WTC11 (cell line): ENCODE data around the gene LRIF1.

Experiments
- ATF1 ChIP-seq: sonication (generic); formaldehyde crosslinking; IDR thresholded peaks from 2 replicates; pipeline ENCODE4 v1.8.1; 2023; ENCODE audit warnings: mild to moderate bottlenecking, moderate library complexity, missing genetic modification reagents
- ELF4 ChIP-seq: sonication (generic); formaldehyde crosslinking; IDR thresholded peaks from 2 replicates; pipeline ENCODE4 v1.8.1; 2022; ENCODE audit warnings: low read depth, mild to moderate bottlenecking, moderate library complexity, missing genetic modification reagents
- ETV6 ChIP-seq: sonication (generic); formaldehyde crosslinking; IDR thresholded peaks from 2 replicates; pipeline ENCODE4 v1.8.1; 2022; ENCODE audit warnings: mild to moderate bottlenecking, missing genetic modification reagents
- MXD4 ChIP-seq: fragments of 250-450 bp; sonication (Bioruptor Pico); IDR thresholded peaks from 2 replicates; pipeline ENCODE4 v1.8.0; 2021; ENCODE audit warnings: mild to moderate bottlenecking, moderate library complexity, borderline replicate concordance
- RORB ChIP-seq: fragments of 250-450 bp; sonication (Bioruptor Pico); IDR thresholded peaks from 2 replicates; pipeline ENCODE4 v1.9.0; 2021; ENCODE audit warnings: mild to moderate bottlenecking
- SMAD4 ChIP-seq: sonication (generic); formaldehyde crosslinking; IDR thresholded peaks from 2 replicates; pipeline ENCODE4 v1.8.0; 2022; ENCODE audit warnings: mild to moderate bottlenecking, missing genetic modification reagents
- SP1 ChIP-seq: sonication (generic); formaldehyde crosslinking; conservative IDR thresholded peaks from 2 replicates; pipeline ENCODE4 v1.8.1; 2022; ENCODE audit warnings: missing genetic modification reagents
- ZNF219 ChIP-seq: sonication (generic); formaldehyde crosslinking; IDR thresholded peaks from 2 replicates; pipeline ENCODE4 v1.8.0; 2023; ENCODE audit warnings: missing genetic modification reagents, mild to moderate bottlenecking, borderline replicate concordance
- TF ChIP-seq, protein P1 (sequence below): sonication (generic); formaldehyde crosslinking; IDR thresholded peaks from 2 replicates; pipeline ENCODE4 v1.8.0; 2022; ENCODE audit warnings: mild to moderate bottlenecking, missing genetic modification reagents
- TF ChIP-seq, protein P2 (sequence below): sonication (generic); formaldehyde crosslinking; IDR thresholded peaks from 2 replicates; pipeline ENCODE4 v1.8.0; 2023; ENCODE audit warnings: missing genetic modification reagents, mild to moderate bottlenecking, borderline replicate concordance
- TF ChIP-seq, protein P3 (sequence below): fragments of 200-600 bp; IDR thresholded peaks from 2 replicates; pipeline ENCODE4 v1.8.0; 2022; ENCODE audit warnings: antibody characterized with exemption
- TF ChIP-seq, protein P4 (sequence below): sonication (generic); formaldehyde crosslinking; IDR thresholded peaks from 2 replicates; pipeline ENCODE4 v1.8.0; 2022; ENCODE audit warnings: mild to moderate bottlenecking, missing genetic modification reagents
- TF ChIP-seq, protein P5 (sequence below): sonication (generic); formaldehyde crosslinking; conservative IDR thresholded peaks from 2 replicates; pipeline ENCODE4 v1.8.1; 2022; ENCODE audit warnings: mild to moderate bottlenecking, missing genetic modification reagents

DNA sequence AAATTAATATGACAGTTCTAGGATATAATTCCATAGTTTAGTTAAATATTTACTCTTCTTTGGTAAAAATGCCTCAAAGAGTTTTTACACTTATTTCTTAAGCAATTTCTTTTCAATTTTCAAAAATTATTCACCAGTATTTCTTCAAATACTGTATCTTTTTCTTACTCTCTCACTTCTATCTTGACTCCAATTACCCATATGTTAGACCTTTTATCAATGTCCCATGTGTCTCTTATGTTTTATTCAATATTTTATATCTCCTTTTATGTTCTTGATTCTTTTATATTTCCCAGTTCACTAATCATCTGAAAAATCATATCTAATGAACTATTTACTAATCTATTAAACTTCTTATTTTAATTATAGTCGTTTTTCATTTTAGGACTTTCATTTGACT is 11.5 kb upstream of the LRIF1 start:
- TF ChIP-seq, protein P1, sequence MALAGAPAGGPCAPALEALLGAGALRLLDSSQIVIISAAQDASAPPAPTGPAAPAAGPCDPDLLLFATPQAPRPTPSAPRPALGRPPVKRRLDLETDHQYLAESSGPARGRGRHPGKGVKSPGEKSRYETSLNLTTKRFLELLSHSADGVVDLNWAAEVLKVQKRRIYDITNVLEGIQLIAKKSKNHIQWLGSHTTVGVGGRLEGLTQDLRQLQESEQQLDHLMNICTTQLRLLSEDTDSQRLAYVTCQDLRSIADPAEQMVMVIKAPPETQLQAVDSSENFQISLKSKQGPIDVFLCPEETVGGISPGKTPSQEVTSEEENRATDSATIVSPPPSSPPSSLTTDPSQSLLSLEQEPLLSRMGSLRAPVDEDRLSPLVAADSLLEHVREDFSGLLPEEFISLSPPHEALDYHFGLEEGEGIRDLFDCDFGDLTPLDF (CRISPR knock-in tag) = no peak
- TF ChIP-seq, protein P2, sequence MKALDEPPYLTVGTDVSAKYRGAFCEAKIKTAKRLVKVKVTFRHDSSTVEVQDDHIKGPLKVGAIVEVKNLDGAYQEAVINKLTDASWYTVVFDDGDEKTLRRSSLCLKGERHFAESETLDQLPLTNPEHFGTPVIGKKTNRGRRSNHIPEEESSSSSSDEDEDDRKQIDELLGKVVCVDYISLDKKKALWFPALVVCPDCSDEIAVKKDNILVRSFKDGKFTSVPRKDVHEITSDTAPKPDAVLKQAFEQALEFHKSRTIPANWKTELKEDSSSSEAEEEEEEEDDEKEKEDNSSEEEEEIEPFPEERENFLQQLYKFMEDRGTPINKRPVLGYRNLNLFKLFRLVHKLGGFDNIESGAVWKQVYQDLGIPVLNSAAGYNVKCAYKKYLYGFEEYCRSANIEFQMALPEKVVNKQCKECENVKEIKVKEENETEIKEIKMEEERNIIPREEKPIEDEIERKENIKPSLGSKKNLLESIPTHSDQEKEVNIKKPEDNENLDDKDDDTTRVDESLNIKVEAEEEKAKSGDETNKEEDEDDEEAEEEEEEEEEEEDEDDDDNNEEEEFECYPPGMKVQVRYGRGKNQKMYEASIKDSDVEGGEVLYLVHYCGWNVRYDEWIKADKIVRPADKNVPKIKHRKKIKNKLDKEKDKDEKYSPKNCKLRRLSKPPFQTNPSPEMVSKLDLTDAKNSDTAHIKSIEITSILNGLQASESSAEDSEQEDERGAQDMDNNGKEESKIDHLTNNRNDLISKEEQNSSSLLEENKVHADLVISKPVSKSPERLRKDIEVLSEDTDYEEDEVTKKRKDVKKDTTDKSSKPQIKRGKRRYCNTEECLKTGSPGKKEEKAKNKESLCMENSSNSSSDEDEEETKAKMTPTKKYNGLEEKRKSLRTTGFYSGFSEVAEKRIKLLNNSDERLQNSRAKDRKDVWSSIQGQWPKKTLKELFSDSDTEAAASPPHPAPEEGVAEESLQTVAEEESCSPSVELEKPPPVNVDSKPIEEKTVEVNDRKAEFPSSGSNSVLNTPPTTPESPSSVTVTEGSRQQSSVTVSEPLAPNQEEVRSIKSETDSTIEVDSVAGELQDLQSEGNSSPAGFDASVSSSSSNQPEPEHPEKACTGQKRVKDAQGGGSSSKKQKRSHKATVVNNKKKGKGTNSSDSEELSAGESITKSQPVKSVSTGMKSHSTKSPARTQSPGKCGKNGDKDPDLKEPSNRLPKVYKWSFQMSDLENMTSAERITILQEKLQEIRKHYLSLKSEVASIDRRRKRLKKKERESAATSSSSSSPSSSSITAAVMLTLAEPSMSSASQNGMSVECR (CRISPR knock-in tag) = no peak
- TF ChIP-seq, protein P3, sequence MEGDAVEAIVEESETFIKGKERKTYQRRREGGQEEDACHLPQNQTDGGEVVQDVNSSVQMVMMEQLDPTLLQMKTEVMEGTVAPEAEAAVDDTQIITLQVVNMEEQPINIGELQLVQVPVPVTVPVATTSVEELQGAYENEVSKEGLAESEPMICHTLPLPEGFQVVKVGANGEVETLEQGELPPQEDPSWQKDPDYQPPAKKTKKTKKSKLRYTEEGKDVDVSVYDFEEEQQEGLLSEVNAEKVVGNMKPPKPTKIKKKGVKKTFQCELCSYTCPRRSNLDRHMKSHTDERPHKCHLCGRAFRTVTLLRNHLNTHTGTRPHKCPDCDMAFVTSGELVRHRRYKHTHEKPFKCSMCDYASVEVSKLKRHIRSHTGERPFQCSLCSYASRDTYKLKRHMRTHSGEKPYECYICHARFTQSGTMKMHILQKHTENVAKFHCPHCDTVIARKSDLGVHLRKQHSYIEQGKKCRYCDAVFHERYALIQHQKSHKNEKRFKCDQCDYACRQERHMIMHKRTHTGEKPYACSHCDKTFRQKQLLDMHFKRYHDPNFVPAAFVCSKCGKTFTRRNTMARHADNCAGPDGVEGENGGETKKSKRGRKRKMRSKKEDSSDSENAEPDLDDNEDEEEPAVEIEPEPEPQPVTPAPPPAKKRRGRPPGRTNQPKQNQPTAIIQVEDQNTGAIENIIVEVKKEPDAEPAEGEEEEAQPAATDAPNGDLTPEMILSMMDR = no peak
- TF ChIP-seq, protein P4, sequence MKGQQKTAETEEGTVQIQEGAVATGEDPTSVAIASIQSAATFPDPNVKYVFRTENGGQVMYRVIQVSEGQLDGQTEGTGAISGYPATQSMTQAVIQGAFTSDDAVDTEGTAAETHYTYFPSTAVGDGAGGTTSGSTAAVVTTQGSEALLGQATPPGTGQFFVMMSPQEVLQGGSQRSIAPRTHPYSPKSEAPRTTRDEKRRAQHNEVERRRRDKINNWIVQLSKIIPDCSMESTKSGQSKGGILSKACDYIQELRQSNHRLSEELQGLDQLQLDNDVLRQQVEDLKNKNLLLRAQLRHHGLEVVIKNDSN (CRISPR knock-in tag) = no peak
- no peak for TF ChIP-seq ETV6 (CRISPR knock-in tag)
- no peak for TF ChIP-seq SMAD4 (CRISPR knock-in tag)
- TF ChIP-seq ELF4 (CRISPR knock-in tag) = no peak
- no peak for TF ChIP-seq MXD4 (CRISPR knock-in tag)
- TF ChIP-seq, protein P5, sequence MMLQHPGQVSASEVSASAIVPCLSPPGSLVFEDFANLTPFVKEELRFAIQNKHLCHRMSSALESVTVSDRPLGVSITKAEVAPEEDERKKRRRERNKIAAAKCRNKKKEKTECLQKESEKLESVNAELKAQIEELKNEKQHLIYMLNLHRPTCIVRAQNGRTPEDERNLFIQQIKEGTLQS (CRISPR knock-in tag) = no peak
- no peak for TF ChIP-seq ATF1
- no peak for TF ChIP-seq RORB
- TF ChIP-seq ZNF219 = no peak
- TF ChIP-seq SP1 (CRISPR knock-in tag) = no peak
